ENCODE results near the gene LINGO1.

LINGO1 gene

DNA sequence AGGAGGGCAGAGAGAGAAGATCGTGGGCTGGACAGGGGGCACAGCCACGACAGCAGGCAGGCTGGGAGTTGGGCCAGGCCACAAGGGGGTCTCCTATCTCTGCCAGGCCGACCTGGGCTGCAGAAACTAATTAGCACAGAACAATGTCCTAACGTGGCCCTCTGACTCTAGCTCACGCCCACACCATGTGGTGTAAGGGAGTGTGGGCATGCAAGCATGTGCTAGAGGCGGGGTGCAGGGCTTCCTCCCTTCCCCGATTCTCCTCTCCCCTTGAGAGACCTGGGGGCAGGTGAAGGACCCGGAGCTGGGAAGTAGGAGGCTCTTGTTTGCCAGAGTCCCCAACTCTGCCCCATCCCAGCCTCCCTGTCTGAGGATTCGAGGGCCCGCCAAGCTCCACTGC lies 65.5 kb downstream of the LINGO1 start:
- no peak for DNase-seq

DNA sequence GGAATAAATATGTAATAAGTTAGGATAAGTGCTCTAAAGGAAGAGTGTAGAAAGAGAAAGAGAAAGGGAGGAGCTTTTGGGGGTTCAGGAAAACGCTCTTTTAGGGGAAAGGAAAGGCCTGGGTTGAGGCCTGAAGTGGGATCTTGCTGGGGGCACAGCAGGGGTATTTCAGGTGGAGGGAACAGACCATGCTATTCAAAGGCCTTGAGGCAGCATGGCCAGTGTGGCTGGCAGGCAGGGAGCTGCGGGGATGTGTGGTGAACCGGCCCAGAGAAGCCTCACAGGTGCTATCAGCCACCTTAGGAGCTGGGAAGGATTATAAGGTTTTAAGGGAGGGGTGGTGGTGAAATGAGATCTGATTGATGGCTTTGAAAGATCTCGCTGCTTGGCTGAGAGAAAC lies 66.6 kb downstream of the LINGO1 start:
- no peak for DNase-seq

- no peak for DNase-seq
Measured at GRCh38 chr15:77565378-77565915, 67.3 kb downstream of the LINGO1 start.

- DNase-seq = no peak
Measured at GRCh38 chr15:77564938-77565337, 67.8 kb downstream of the LINGO1 start.

DNA sequence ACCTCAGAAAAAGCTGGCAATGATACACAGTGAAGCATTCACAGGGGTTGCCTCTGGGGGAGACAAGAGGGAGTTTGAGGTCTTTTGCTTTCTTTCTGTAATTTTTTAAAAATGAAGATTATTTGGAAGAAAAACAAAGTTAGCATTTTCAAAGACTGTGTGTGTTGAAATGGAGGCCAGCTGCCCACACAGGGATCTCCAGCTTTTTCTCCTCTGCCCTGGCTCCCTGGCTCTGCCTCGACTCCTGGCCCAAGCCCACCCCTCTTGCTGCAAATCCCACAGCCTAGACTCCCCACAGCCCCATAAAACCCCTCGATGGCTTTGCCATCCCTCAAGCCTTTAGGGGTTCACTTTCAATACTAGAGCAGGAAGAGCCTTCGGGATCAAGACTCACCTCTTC lies 68.4 kb downstream of the LINGO1 start:
- no peak for DNase-seq

- no peak for DNase-seq
Measured at GRCh38 chr15:77563623-77564156, 69.0 kb downstream of the LINGO1 start.

Data from stimulated activated naive CD4-positive, alpha-beta T cell (primary cell).